Measurements from ENCODE around the gene BPIFB1.

BPIFB1 gene

GRCh38 chr20:33349493-33349892 lies 66.5 kb downstream of the BPIFB1 start:
- no peak overlapping the region for H3K4me3 ChIP-seq (ENCODE audit: low read depth, low read length)
- no peak for TF ChIP-seq MYC (IDR thresholded peaks at IDR 0.05; ENCODE audit: low read depth, low read length)
- no peak for TF ChIP-seq MAX (IDR thresholded peaks at IDR 0.05; ENCODE audit: low read depth, low read length)
- no peak for TF ChIP-seq POLR2A (IDR thresholded peaks at IDR 0.05; ENCODE audit: extremely low read depth, insufficient read length)
- TF ChIP-seq CTCF (IDR thresholded peaks at IDR 0.05; ENCODE audit: low read depth, low read length) = no peak
- no peak for DNase-seq (ENCODE audit: low read depth)

- no peak overlapping the region for H3K4me3 ChIP-seq (ENCODE audit: low read depth, low read length)
- no peak for TF ChIP-seq CTCF (IDR thresholded peaks at IDR 0.05; ENCODE audit: low read depth, low read length)
- TF ChIP-seq MYC (IDR thresholded peaks at IDR 0.05; ENCODE audit: low read depth, low read length) = no peak
- no peak for TF ChIP-seq POLR2A (IDR thresholded peaks at IDR 0.05; ENCODE audit: extremely low read depth, insufficient read length)
- TF ChIP-seq MAX (IDR thresholded peaks at IDR 0.05; ENCODE audit: low read depth, low read length) = no peak
- DNase-seq (ENCODE audit: low read depth) = no peak
Measured at GRCh38 chr20:33351696-33352095, 68.7 kb downstream of the BPIFB1 start.

- no peak overlapping the region for H3K4me3 ChIP-seq (ENCODE audit: low read depth, low read length)
- no peak for DNase-seq (ENCODE audit: low read depth)
- no peak for TF ChIP-seq POLR2A (IDR thresholded peaks at IDR 0.05; ENCODE audit: extremely low read depth, insufficient read length)
- TF ChIP-seq MYC (IDR thresholded peaks at IDR 0.05; ENCODE audit: low read depth, low read length) = no peak
- TF ChIP-seq CTCF (IDR thresholded peaks at IDR 0.05; ENCODE audit: low read depth, low read length) = no peak
- no peak for TF ChIP-seq MAX (IDR thresholded peaks at IDR 0.05; ENCODE audit: low read depth, low read length)
Measured at GRCh38 chr20:33352258-33353012, 69.4 kb downstream of the BPIFB1 start.

- DNase-seq (ENCODE audit: low read depth) = no peak
- no peak for TF ChIP-seq CTCF (IDR thresholded peaks at IDR 0.05; ENCODE audit: low read depth, low read length)
- no peak for TF ChIP-seq MAX (IDR thresholded peaks at IDR 0.05; ENCODE audit: low read depth, low read length)
- no peak for TF ChIP-seq MYC (IDR thresholded peaks at IDR 0.05; ENCODE audit: low read depth, low read length)
- no peak for TF ChIP-seq POLR2A (IDR thresholded peaks at IDR 0.05; ENCODE audit: extremely low read depth, insufficient read length)
Measured at GRCh38 chr20:33353013-33353402, 70.0 kb downstream of the BPIFB1 start.

More at GRCh38 chr20:33353013-33353402, 70.0 kb downstream of the BPIFB1 start:
- H3K4me3 ChIP-seq (ENCODE audit: low read depth, low read length) = no peak overlapping the region

All from NB4 (cell line).